Measurements from ENCODE around the gene TBC1D24. TPM values are rescaled to one million over a fixed set of nuclear protein-coding genes. Genes with fewer than 3 reads are reported as not detected.

TBC1D24 gene
- total RNA-seq, 1 donor: 19.4 TPM

DNA sequence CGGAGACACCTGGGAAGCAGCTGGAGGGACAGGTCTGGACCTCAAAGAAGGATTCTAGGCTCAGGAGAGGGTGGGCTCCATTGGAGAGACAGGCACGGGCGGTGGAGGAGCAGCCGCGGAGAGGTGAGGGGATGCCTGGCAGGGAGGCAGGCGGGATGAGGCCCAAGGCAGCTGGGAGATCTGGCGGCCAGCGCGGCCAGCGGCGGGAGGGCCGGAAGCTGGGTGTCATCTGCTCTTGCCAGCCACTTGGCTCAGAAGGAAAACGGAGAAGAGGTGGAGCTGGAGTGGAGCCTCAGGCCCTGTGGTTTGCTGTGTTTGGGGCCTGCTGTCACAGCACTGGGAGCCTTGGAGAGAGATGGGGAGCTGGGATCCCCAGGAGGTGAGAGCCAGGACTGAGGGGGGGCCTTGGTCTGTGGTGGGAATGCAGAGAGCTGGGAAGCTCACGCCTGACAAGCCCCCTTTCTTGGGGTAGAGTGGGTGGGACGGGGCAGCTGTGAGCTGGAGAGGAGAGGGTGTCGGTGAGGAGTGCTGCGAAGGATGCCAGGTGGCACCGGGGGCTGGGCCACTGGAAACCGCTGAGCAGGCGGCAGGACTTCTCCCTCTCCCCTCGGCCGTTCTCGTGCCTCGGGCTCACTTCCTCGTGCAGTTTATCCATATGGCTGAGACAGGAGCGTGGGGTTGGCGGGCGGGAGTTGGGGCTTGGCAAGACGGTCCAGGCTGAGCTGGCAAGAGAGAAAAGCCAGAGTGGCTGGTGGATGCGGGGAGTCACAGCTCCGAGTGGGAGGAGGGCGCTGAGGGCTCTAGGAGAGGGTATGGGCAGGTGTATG is 8.0 kb downstream of the TBC1D24 start:
- H3K4me3 ChIP-seq (ENCODE audit: low read depth, low read length): peak overlapping the region; percentile 46
- TF ChIP-seq, protein P1, sequence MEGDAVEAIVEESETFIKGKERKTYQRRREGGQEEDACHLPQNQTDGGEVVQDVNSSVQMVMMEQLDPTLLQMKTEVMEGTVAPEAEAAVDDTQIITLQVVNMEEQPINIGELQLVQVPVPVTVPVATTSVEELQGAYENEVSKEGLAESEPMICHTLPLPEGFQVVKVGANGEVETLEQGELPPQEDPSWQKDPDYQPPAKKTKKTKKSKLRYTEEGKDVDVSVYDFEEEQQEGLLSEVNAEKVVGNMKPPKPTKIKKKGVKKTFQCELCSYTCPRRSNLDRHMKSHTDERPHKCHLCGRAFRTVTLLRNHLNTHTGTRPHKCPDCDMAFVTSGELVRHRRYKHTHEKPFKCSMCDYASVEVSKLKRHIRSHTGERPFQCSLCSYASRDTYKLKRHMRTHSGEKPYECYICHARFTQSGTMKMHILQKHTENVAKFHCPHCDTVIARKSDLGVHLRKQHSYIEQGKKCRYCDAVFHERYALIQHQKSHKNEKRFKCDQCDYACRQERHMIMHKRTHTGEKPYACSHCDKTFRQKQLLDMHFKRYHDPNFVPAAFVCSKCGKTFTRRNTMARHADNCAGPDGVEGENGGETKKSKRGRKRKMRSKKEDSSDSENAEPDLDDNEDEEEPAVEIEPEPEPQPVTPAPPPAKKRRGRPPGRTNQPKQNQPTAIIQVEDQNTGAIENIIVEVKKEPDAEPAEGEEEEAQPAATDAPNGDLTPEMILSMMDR (IDR thresholded peaks at IDR 0.05; ENCODE audit: insufficient read depth, low read depth, low read length): no peak
- DNase-seq (ENCODE audit: low read depth): peak; percentile 77

DNA sequence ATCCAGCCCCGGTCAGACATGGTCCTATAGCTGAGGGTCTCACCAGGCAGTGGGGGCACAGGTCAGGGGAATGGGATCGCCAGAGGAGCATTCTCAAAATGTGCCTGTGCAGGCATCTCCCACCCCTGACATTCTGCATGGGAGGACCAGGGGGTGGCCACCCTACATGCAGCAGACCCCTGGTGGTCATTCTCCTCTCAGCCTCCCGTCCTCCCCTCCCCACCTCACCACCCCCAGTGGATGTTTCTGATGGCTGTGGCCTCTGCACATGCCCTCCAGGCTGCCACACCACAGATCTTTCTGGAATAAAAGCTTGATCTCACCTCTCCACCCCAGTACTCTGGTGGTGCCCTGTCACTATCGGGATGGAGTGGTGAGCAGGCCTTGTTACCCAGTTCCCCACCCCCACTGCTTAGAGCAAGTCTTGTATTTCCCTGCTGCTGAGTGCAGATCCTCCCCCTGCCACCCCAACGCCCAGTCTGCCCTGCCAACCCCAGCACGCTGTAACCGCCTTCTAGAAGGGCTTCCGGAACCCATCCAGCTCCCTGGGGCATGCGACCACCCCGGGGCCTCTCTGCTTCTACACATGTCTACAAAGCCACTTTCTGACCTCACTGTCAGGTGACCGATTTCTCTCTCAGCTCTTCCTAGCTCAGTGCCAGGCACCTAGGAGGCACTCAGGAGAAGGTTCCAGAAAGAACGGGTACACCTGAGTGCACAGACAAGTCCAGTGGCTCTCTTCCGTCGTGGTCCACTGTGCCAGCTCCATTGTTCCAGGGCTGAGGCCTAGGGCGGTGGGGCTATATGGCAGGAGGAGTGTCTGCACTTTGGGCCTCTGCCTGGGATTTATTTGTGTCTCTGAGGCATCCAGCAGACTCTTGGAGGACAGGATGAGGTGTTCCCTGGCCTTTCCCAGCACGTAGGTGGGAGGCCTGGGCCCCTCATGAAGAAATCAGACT is 9.3 kb downstream of the TBC1D24 start:
- TF ChIP-seq, protein P1 (IDR thresholded peaks at IDR 0.05; ENCODE audit: insufficient read depth, low read depth, low read length): no peak
- no peak overlapping the region for H3K4me3 ChIP-seq (ENCODE audit: low read depth, low read length)
- no peak for DNase-seq (ENCODE audit: low read depth)

DNA sequence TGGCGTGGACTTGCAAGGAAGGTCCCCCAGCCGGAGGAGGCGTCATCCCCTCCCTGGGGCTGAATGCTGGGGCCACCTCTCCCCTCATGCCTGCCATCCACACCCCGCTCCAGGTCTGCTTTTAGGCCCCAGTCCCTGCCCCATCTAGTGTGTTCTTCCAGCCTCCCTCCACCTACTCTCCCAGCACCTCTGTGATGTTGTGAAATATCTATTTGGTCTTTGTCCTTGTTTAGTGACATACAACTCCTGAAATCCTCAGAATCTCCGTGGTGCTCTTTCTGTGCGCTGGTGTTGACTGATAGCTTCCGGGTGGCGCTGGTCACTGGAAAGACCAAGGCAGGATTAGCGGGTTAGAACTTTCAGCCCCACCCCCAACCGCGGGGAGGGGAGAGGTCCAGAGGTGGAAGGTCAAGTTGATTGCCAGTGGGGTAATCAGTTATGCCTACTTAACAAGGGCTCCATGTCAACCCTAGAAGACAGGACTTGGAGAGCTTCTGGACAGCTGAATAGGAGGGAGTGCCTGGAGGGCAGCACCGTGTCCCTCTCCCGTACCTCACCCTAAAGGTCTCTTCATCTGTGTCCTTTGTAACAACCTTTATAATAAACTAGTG is 10.1 kb downstream of the TBC1D24 start:
- H3K4me3 ChIP-seq (ENCODE audit: low read depth, low read length): no peak overlapping the region
- TF ChIP-seq, protein P1 (IDR thresholded peaks at IDR 0.05; ENCODE audit: insufficient read depth, low read depth, low read length): no peak
- peak; percentile 27 for DNase-seq (ENCODE audit: low read depth)

DNA sequence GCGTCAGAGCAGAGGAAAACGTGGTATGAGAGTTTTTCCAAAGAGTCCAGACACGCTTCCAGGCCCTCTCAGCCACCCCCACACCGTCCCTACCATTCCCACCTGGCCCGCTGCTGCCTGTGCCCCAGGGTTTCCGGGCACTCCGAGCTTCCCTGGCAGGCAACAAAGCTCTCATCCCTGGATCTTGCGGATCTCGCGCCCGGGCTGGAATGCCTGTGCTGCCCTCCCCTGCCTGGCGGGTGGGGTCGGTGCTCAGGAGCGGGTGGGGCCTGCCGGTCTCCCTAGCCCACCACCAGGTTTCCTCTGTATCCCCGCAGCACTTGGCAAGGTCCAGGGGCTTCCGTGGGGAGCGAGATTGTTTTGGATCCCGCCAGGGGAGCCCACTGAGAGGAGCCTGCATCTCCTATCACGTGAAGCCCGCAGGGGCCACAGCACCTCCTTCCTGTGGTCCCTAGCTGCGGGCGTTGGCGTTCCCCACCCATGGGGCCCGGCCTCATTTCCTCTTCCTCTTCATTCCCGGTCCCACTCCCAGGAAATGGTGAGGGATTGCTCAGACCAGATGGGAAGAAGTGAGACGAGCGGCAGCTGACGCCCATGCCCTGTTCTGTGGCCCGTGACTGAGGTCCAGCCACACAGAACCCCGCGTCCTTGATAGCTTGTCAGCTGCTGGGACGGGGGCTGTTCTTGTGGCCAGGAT is 11.0 kb downstream of the TBC1D24 start:
- no peak overlapping the region for H3K4me3 ChIP-seq (ENCODE audit: low read depth, low read length)
- no peak for DNase-seq (ENCODE audit: low read depth)
- TF ChIP-seq, protein P1 (IDR thresholded peaks at IDR 0.05; ENCODE audit: insufficient read depth, low read depth, low read length): no peak

DNA sequence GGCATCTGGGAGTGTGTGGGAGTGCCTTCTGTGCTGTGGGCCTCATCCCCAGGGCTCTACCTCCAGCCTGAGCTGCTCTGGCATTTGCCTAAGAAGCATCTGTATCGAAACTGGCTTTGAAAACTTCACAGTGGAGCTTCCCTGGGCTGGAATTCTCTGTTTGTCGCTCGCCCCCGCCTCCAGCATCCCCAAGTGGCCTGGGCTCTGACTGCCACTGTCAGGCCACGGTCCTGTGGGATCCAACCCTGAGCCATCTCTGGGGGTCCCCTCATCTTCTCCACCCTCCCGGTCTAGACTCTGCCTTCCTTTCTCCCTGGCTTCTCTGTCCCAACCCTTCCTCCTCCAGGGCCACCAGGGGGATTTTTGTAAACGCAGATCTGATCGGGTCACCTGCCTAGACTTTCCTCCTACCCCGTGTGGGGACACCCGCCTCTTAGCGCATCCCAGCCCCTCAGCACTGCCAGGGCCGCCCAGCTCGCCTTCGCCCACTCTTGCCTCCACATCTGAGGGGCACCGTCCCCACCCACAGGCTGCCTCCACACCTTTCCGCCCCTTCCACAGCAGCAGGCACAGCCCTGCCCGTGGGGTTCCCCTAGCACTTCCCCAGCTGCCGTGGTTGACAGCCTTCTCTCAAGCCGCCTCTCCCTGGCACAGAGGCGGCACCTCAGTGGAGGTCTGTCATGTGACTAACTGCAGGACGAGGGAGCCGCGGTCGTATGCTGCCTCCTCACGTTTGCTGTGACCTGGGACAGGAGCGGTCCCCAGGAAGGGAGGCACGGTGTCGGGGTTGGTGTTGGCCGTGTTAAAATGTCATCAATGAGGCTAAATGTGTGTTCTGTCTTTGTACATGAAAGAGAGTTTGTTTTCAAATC is 12.0 kb downstream of the TBC1D24 start:
- TF ChIP-seq, protein P1 (IDR thresholded peaks at IDR 0.05; ENCODE audit: insufficient read depth, low read depth, low read length): no peak
- no peak overlapping the region for H3K4me3 ChIP-seq (ENCODE audit: low read depth, low read length)
- peak; percentile 26 for DNase-seq (ENCODE audit: low read depth)

Measured in fibroblast of villous mesenchyme (primary cell).